ENCODE measurements around the gene ATG13.

The ATG13 gene

GRCh38 chr11:46718155-46719019, 101.0 kb downstream of the ATG13 start (continued):
- TF ChIP-seq ZNF423 (tag by site-specific recombination; IDR thresholded peaks at IDR 0.05) (no peak), ZNF404 (tag by site-specific recombination; IDR thresholded peaks at IDR 0.05) (no peak), ZBTB11 (tag by site-specific recombination; conservative IDR thresholded peaks at IDR 0.05; ENCODE audit: low read depth) (no peak)

- ChIA-PET POLR2A (no interaction called here), CTCF (interaction anchor here (0.6 kb wide), 1 partner anchor 14 kb away, joined by 3 read pairs; no protein-coding TSS in a partner anchor)
- Histone ChIP-seq H3K4me1 (ENCODE audit: control insufficient read depth, insufficient read depth, low read length) (no peaks in the 10 kb centered on the region), H3K4me3 (ENCODE audit: low read depth, low read length) (no peak within 1 kb of the TSS), H3K9me3 (ENCODE audit: control insufficient read depth, insufficient read depth, low read depth, low read length) (no peaks in the 10 kb centered on the region), H3K27ac (ENCODE audit: extremely low read depth, low read depth, low read length) (no peak within 1 kb of the TSS), H3K36me3 (ENCODE audit: control insufficient read depth in 2 of 2, insufficient read depth in 1 of 2, low read length in 2 of 2) (no peaks in the 10 kb centered on the region)
- TF ChIP-seq ZNF544 (tag by site-specific recombination; IDR thresholded peaks at IDR 0.05) = no peak
- no peak for TF ChIP-seq ZNF530 (tag by site-specific recombination; IDR thresholded peaks at IDR 0.05; ENCODE audit: low read depth)
- TF ChIP-seq ZNF354C (tag by site-specific recombination; IDR thresholded peaks at IDR 0.05; ENCODE audit: borderline replicate concordance, low read depth) = no peak
- TF ChIP-seq ZBTB21 (tag by site-specific recombination; IDR thresholded peaks at IDR 0.05) = no peak
- no peak for TF ChIP-seq ZNF48 (tag by site-specific recombination; IDR thresholded peaks at IDR 0.05)
- TF ChIP-seq ZNF37A (tag by site-specific recombination; IDR thresholded peaks at IDR 0.05) = no peak
- no peak for TF ChIP-seq ZNF274 (IDR thresholded peaks at IDR 0.05; ENCODE audit: low read length)
- TF ChIP-seq ZNF274 (tag by site-specific recombination; IDR thresholded peaks at IDR 0.05; ENCODE audit: borderline replicate concordance) = no peak
- TF ChIP-seq ZNF133 (tag by site-specific recombination; IDR thresholded peaks at IDR 0.05) = no peak
- no peak for TF ChIP-seq TSHZ1 (tag by site-specific recombination; IDR thresholded peaks at IDR 0.05; ENCODE audit: borderline replicate concordance)
- TF ChIP-seq ZNF473 (tag by site-specific recombination; IDR thresholded peaks at IDR 0.05) = no peak
- TF ChIP-seq PBX3 (CRISPR knock-in tag; IDR thresholded peaks at IDR 0.05) = no peak
Observed at GRCh38 chr11:46719048-46719542, 101.7 kb downstream of the ATG13 start, which contains the start of gene F2. F2 (plus strand) TSS chr11:46719213; CDS start chr11:46719236, 23 bp downstream.

All from HEK293 (cell line).